ENCODE data around the gene ALG12. TPM values are rescaled to one million over a fixed set of nuclear protein-coding genes. Genes with fewer than 3 reads are reported as not detected.

The ALG12 gene
- total RNA-seq, 1 experiment from 2014 or later: 16.6 TPM

GRCh38 chr22:49915610-49916009 lies 2.6 kb downstream of the ALG12 start:
- H3K9ac ChIP-seq (ENCODE audit: low read length): no peak overlapping the region
- H2AFZ ChIP-seq (ENCODE audit: low read depth, low read length, poor library complexity, severe bottlenecking): no peak overlapping the region
- RAD21 ChIA-PET (ENCODE audit: low non-redundant PET in 1 of 2, low total read pairs in 2 of 2, uncharacterized antibody in 2 of 2, unreplicated experiment in 2 of 2): no interaction called here
- CTCF ChIA-PET: no interaction called here
- ATAC-seq (no peak), DNase-seq (ENCODE audit: low read depth, low spot score) (no peak)
- H3K79me2 ChIP-seq (ENCODE audit: insufficient read depth, low read length): peaks cover 14% of the 10 kb centered on the region; the same call in 1 of the 2 replicates
- H4K20me1 ChIP-seq (ENCODE audit: insufficient read depth): no peaks in the 10 kb centered on the region
- no peaks in the 10 kb centered on the region for H3K27me3 ChIP-seq (ENCODE audit: insufficient read depth, low read length)
- no peak overlapping the region for H3K4me2 ChIP-seq (ENCODE audit: low read length)
- H3K9me3 ChIP-seq (ENCODE audit: control insufficient read depth in 1 of 2, insufficient read depth in 1 of 2, low read depth in 1 of 2, low read length in 2 of 2): no peaks in the 10 kb centered on the region
- no TSS peak for BruUV-seq (replicated peaks)
- POLR2A ChIA-PET: no interaction called here
- H3K4me3 ChIP-seq (replicated peaks in 1 of 2; ENCODE audit: low read depth in 1 of 2, low read length in 2 of 2): no peak overlapping the region
- no peaks in the 10 kb centered on the region for H3K9me2 ChIP-seq (ENCODE audit: insufficient read depth)
- intact Hi-C loops (cut with micrococcal nuclease): loop anchor here (5.0 kb wide), 1 partner anchor 148 kb away; no protein-coding TSS in a partner anchor
- peaks cover 0 to 4% of the 10 kb centered on the region in 2 experiments; a peak in 1 of 4 replicates for H3K36me3 ChIP-seq (ENCODE audit: control insufficient read depth in 1 of 2, insufficient read depth in 2 of 2, low read length in 2 of 2)
- TF ChIP-seq ZNF274 (IDR thresholded peaks at IDR 0.05; ENCODE audit: low read depth, low read length) (no peak), ZFX (IDR thresholded peaks at IDR 0.05) (no peak), ZBTB33 (IDR thresholded peaks at IDR 0.05; ENCODE audit: extremely low read depth, insufficient replicate concordance, low read length) (no peak), CTCF (IDR thresholded peaks at IDR 0.05 in 2 of 3, conservative IDR thresholded peaks at IDR 0.05 in 1 of 3; ENCODE audit: borderline replicate concordance in 1 of 3, insufficient read depth in 1 of 3, low read depth in 2 of 3, low read length in 2 of 3) (no peak), FOSL1 (IDR thresholded peaks at IDR 0.05; ENCODE audit: low read depth) (no peak)
- H3K4me1 ChIP-seq (ENCODE audit: control insufficient read depth in 1 of 2, insufficient read depth in 2 of 2, low read length in 2 of 2): peaks cover 7 to 16% of the 10 kb centered on the region in 2 experiments; a peak in 3 of 4 replicates
- H3K27ac ChIP-seq (ENCODE audit: low read depth, low read length): no peak overlapping the region
